Right lobe of liver (tissue), 4 donors: ENCODE data around the gene FHIT.

Experiments
- POLR2A ChIP-seq: fragments of 450-650 bp; IDR thresholded peaks from one replicate; pipeline ENCODE4 v1.6.1; 2017; ENCODE audit warnings: antibody characterized with exemption, mild to moderate bottlenecking
- TF ChIP-seq, protein P1 (sequence below), 4 donors: fragments of 200-600 bp in 3 of 4; fragments of 450-650 bp in 1 of 4; IDR thresholded peaks; one replicate each; pipeline versions ENCODE4 v1.5.1 to v1.8.0; 2016 to 2022; ENCODE audit warnings: antibody characterized with exemption in 4 of 4, mild to moderate bottlenecking in 2 of 4
- donor health status: DM: no; HTN: no; CAD: no.
- donor health status: DM: no; HTN: no; CAD: no.
- donor health status: DM: no; HTN: yes; CAD: no.

DNA sequence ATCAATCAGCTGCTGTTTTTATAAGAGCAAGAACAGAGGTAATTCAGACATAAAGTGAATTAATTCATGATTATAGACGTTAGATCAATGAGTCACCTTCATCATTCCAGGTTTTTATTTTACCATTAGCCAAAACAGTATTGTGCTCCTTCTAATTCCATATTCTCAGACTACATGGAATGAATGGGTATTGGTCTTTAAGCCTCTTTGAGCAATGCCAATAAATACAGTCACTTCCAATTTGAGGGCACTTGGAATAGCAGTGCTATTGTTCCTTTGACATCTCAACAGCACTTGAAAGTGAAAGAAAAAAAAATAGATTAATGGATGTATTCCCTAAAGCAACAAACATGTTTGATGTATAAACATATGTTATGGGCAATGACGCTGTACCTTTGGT lies 1370.5 kb downstream of the FHIT start:
- TF ChIP-seq, protein P1, sequence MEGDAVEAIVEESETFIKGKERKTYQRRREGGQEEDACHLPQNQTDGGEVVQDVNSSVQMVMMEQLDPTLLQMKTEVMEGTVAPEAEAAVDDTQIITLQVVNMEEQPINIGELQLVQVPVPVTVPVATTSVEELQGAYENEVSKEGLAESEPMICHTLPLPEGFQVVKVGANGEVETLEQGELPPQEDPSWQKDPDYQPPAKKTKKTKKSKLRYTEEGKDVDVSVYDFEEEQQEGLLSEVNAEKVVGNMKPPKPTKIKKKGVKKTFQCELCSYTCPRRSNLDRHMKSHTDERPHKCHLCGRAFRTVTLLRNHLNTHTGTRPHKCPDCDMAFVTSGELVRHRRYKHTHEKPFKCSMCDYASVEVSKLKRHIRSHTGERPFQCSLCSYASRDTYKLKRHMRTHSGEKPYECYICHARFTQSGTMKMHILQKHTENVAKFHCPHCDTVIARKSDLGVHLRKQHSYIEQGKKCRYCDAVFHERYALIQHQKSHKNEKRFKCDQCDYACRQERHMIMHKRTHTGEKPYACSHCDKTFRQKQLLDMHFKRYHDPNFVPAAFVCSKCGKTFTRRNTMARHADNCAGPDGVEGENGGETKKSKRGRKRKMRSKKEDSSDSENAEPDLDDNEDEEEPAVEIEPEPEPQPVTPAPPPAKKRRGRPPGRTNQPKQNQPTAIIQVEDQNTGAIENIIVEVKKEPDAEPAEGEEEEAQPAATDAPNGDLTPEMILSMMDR (IDR thresholded peaks at IDR 0.05): no peak
- no peak for TF ChIP-seq POLR2A
